IPS DF 6.9 (cell line): ENCODE results near the gene GPAM.
"Not testable (repeated sequence)": the region's sequence is repeated elsewhere in the genome, so short reads cannot be mapped to it uniquely, and the experiment has no call there.

ENCODE experiments used
- DNase-seq: peaks from one replicate; pipeline ENCODE4 v3.0.0-alpha.2; 2013; ENCODE audit warnings: low read depth, low spot score
- H3K27ac ChIP-seq: one replicate; pipeline ENCODE4 v1.5.1; 2013; ENCODE audit warnings: low read length, control low read depth
- H3K27me3 ChIP-seq: 2 replicates; pipeline ENCODE4 v1.6.1; 2013; ENCODE audit warnings: mild to moderate bottlenecking, low read length; ENCODE audit not compliant: control insufficient read depth, insufficient read depth
- H3K36me3 ChIP-seq: 2 replicates; pipeline ENCODE4 v1.6.1; 2013; ENCODE audit warnings: low read length; ENCODE audit not compliant: control insufficient read depth, insufficient read depth
- H3K4me1 ChIP-seq: 2 replicates; pipeline ENCODE4 v1.6.1; 2013; ENCODE audit warnings: low read length; ENCODE audit not compliant: control insufficient read depth, insufficient read depth
- H3K4me3 ChIP-seq: 2 replicates; pipeline ENCODE4 v1.5.1; 2013; ENCODE audit warnings: mild to moderate bottlenecking, low read length
- H3K9me3 ChIP-seq: 2 replicates; pipeline ENCODE4 v1.6.1; 2013; ENCODE audit warnings: low read length, inconsistent platforms; ENCODE audit not compliant: control insufficient read depth, insufficient read depth
- WGBS: extraction: QIAGEN DNeasy Blood & Tissue Kit; methylation state at CpG from one replicate; pipeline ENCODE4 v1.1.7; 2013; ENCODE audit warnings: mixed read lengths, missing lambda C conversion rate; ENCODE audit not compliant: insufficient read length, insufficient coverage; 5-methylcytosine and 5-hydroxymethylcytosine counted together

Gene GPAM

GRCh38 chr10:112183329-112184051 is at the start of gene GPAM:
GPAM (minus strand) TSS chr10:112183765; CDS start chr10:112181784, 1,981 bp downstream.
- no peaks in the 10 kb centered on the region for H3K27me3 ChIP-seq
- peak; percentile 74 for DNase-seq
- H3K4me1 ChIP-seq = no peaks in the 10 kb centered on the region
- H3K36me3 ChIP-seq = no peaks in the 10 kb centered on the region
- H3K27ac ChIP-seq = no peak within 1 kb of the TSS
- no CpG with 5 or more reads among the region's 46 CpGs for WGBS
- peak within 1 kb of the TSS; percentile 93 for H3K4me3 ChIP-seq
- no peaks in the 10 kb centered on the region for H3K9me3 ChIP-seq

GRCh38 chr10:112232670-112233069 is 49.1 kb upstream of the GPAM start:
- DNase-seq = no peak
- no peaks in the 10 kb centered on the region for H3K9me3 ChIP-seq
- H3K4me3 ChIP-seq = no peak overlapping the region

GRCh38 chr10:112231602-112232400 is 48.2 kb upstream of the GPAM start:
- H3K36me3 ChIP-seq = no peaks in the 10 kb centered on the region
- whole genome bisulfite sequencing = no CpG with 5 or more reads among the region's 9 CpGs
- H3K4me1 ChIP-seq = peaks cover 1% of the 10 kb centered on the region; the same call in 1 of the 2 replicates
- DNase-seq = no peak
- no peak overlapping the region for H3K4me3 ChIP-seq
- no peaks in the 10 kb centered on the region for H3K9me3 ChIP-seq
- H3K27ac ChIP-seq = no peak overlapping the region
- H3K27me3 ChIP-seq = no peaks in the 10 kb centered on the region

More at GRCh38 chr10:112232670-112233069, 49.1 kb upstream of the GPAM start:
- Histone ChIP-seq H3K27ac (no peak overlapping the region), H3K4me1 (peaks cover 1% of the 10 kb centered on the region; the same call in 1 of the 2 replicates), H3K27me3 (no peaks in the 10 kb centered on the region), H3K36me3 (no peaks in the 10 kb centered on the region)
- WGBS = no CpG with 5 or more reads among the region's 6 CpGs

GRCh38 chr10:112230325-112230988 is 46.9 kb upstream of the GPAM start:
- Histone ChIP-seq H3K36me3 (no peaks in the 10 kb centered on the region), H3K27ac (no peak overlapping the region), H3K27me3 (no peaks in the 10 kb centered on the region), H3K9me3 (no peaks in the 10 kb centered on the region), H3K4me1 (peaks cover 1% of the 10 kb centered on the region; the same call in 1 of the 2 replicates), H3K4me3 (no peak overlapping the region)
- no peak for DNase-seq
- WGBS = no CpG with 5 or more reads among the region's 1 CpG

DNA sequence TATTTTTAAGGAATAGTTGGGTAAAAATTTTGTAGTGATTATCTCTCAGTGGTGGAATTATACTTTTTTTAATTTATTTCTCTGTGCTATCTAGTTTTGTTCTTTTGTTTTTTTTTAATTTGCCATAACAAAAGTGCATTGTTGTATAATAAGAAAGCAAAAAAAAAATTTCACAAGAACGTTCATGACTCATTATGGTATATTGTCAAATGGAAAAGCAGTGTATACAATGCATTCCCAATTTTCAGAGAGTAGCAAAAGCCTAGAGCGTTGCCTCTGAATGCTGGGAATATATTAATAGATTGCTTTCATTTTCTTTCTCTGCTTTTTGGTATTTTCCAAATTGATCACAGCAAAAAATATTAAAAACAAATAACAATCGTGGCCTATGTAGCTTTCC is 46.3 kb upstream of the GPAM start:
- Histone ChIP-seq H3K9me3 (no peaks in the 10 kb centered on the region), H3K4me3 (no peak overlapping the region), H3K27ac (no peak overlapping the region), H3K27me3 (no peaks in the 10 kb centered on the region), H3K4me1 (no peaks in the 10 kb centered on the region), H3K36me3 (no peaks in the 10 kb centered on the region)
- DNase-seq = no peak
- no CpG with 5 or more reads among the region's 3 CpGs for WGBS

DNA sequence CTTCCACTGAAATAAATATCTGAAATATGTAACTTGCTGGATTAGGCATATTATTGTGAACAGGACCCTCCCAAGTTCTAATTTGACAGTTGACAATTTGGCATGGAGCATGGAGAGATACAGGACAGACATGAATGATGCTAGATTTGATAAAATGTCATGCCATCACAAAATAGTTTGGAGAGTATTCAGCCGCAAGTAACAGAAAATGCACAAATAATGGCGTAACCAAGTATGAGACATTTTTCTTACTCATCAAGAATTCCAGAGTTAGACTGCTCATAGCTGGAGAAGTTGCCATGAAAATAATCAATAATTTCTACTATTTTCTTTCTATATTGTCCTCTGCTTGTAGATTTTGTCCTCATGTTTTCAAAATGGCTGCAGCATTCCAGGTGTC is 45.5 kb upstream of the GPAM start:
- no CpG with 5 or more reads among the region's 2 CpGs for WGBS
- Histone ChIP-seq H3K9me3 (no peaks in the 10 kb centered on the region), H3K27ac (no peak overlapping the region), H3K27me3 (no peaks in the 10 kb centered on the region), H3K4me3 (no peak overlapping the region), H3K4me1 (no peaks in the 10 kb centered on the region), H3K36me3 (no peaks in the 10 kb centered on the region)
- DNase-seq = no peak

GRCh38 chr10:112228366-112229088 is 45.0 kb upstream of the GPAM start:
- H3K27ac ChIP-seq, H3K9me3 ChIP-seq, H3K4me3 ChIP-seq, H3K36me3 ChIP-seq, H3K27me3 ChIP-seq, H3K4me1 ChIP-seq, DNase-seq: not testable (repeated sequence)
- no CpG with 5 or more reads among the region's 3 CpGs for WGBS

GRCh38 chr10:112227331-112227987 is 43.9 kb upstream of the GPAM start:
- H3K36me3 ChIP-seq = no peaks in the 10 kb centered on the region
- no peaks in the 10 kb centered on the region for H3K4me1 ChIP-seq
- WGBS = no CpG with 5 or more reads among the region's 6 CpGs
- no peaks in the 10 kb centered on the region for H3K9me3 ChIP-seq
- no peak overlapping the region for H3K4me3 ChIP-seq
- no peak overlapping the region for H3K27ac ChIP-seq
- no peak for DNase-seq
- no peaks in the 10 kb centered on the region for H3K27me3 ChIP-seq

- no CpG with 5 or more reads among the region's 9 CpGs for WGBS
- DNase-seq = no peak
- no peak overlapping the region for H3K27ac ChIP-seq
- no peaks in the 10 kb centered on the region for H3K9me3 ChIP-seq
- H3K27me3 ChIP-seq = no peaks in the 10 kb centered on the region
- no peaks in the 10 kb centered on the region for H3K4me1 ChIP-seq
- H3K4me3 ChIP-seq = no peak overlapping the region
- H3K36me3 ChIP-seq = no peaks in the 10 kb centered on the region
These were observed 43.1 kb upstream of the GPAM start for GRCh38 chr10:112226439-112227248.
